GM11168 (cell line): ENCODE data around the gene TBC1D22A.

Experiments
- in situ Hi-C: fragments of 300-500 bp; cut with MboI; formaldehyde crosslinking; loops from one replicate; pipeline ENCODE4 v1.12.0; 2022; ENCODE audit warnings: low sequenced_read_pairs; ENCODE audit not compliant: unreplicated experiment

The TBC1D22A gene

DNA sequence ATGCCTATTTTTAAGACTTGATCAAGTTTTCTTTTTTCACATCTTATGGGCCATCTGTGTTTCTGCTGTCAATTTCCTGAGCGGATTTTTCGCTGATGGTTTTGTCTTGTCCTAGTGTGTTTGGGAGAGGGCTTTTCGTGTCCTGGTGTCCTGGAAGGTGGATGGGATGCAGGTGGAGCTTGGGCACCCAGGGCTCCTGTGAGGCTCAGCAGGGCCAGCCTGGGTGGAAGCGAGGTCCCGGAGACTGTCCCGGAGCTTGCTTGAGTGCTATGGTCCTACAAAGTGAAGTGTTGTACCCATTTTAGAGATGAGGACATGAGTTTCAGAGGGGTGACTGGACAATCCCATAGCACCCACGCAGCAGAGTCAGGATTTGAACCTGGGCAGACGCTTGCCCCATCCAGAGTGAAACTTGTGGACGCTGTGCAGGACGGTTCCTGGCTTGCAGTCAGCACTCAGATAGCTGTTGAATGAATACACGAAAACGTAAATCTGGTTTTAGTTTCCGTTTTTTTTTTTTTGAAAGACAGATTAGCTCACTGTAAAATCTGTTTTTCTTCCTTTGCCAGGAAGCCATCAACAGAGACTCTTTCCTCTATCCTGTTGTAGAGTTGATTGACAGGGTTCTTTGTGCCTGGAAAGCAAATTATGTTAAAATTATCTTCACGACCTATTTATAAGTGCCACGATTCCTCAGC, 64.1 kb downstream of the TBC1D22A start:
- in situ Hi-C loops = no loop called here

DNA sequence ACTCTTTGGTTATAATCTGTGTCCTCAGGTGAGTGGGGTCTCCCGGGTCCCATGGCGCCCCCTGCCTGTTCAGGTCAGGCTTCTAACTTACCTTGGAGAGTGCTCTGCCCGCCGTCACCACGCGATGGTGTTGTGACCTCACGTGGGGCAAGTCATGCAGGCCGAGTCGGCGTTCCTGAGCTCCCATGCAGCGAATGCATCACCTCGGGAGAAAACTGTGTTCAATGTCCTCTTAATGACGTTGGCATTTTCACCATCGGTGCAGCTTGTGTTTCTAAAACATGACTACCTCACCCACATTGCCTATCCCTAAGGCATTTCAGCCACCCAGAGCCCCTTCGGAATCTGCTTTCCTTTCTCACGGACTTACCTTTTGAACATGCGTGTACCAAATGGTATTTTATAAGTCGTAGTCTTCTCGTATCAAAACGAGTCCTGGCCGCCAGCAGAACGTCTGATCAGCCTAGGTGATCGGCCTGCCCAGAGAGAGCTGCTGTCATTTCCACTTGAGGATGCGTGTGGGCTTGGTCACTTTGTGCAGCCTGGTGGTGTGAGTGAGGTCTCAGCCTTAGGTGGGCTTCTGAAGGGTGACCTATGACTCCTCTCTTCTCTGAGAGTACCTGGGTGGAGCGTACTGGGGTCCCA, 64.8 kb downstream of the TBC1D22A start:
- in situ Hi-C loops = no loop called here

DNA sequence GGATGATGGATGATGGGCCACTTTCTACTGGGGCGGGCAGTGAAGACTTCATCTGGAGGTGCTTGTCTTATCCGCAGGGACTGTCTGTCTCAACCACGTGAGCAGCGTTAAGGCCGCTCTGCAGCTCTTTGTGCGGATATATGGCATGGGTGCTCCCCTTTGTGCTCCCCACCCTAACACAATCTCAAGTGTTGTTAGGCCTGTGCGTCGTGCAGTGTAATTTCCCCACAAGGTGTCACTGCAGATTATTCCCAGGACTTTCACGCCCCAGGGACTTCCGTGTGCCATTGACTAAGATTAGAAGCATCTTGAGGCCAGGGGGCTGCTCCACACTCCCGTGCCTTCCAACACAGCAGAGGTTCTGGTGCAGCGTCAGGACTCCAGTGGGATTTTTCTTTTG, 65.3 kb downstream of the TBC1D22A start:
- in situ Hi-C loops = no loop called here

DNA sequence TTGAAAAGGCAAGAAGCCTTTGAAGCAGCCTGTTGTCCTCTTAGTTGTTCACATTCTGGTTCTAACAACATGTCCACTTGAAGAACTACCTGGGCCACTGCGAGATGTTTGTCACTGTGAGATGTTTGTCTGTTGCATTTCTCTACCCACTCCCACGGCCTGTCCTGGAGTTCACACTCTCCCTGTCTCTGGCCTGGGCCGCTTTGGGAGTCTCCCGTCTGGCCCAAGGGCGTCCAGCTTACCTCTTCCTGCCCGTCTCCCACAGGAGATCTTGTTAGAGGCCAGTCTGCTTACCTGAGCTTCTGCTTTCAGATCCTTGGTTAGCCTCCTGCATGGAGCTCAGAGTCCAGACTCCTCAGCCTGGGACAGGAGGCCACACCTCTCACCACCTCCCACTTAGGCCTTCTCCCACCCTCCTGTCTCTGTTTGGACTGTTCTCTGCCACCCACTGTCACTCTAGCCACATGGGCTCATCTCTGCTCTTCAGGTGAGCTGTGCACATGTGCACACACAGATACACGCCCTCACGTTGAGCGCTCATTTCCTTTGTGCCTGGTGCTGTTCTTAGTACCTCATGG, 66.0 kb downstream of the TBC1D22A start:
- in situ Hi-C loops = no loop called here

DNA sequence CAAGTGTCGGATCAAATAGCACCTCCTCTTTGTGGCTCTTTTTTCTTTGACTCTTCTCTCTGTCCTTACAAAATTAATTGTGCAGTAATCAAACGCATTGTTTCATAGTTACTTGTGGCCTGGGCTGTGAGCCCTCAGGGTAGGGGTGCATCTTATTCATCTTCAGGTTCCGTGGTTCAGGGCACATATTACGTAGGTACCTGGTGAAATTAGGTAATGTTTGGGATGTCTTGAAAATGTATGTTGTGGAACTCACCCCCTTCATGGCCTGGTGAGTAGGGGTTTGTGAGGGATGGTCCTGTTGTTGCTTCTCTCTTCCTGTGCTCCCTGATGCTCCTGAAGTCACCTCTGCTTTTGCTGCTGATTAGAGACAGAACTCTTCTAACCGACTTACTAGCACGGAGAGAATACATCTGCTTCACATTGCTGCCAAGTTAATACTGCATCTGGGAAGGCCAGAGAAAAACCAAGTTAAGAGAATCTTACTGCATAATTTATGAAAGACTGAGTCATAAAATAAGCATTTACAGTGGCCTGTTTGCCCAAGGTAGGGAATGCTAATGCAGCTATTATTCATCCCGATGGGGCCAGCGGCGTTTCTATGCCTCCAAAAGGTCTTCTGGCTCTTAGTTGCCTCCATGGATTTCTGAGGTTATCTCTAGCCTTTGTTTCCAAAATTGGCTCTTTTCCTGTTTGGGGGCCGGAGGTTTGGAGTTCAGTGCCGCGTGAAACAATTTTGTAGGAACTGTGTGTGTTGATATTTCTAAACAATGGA, 66.9 kb downstream of the TBC1D22A start:
- in situ Hi-C loops = no loop called here

DNA sequence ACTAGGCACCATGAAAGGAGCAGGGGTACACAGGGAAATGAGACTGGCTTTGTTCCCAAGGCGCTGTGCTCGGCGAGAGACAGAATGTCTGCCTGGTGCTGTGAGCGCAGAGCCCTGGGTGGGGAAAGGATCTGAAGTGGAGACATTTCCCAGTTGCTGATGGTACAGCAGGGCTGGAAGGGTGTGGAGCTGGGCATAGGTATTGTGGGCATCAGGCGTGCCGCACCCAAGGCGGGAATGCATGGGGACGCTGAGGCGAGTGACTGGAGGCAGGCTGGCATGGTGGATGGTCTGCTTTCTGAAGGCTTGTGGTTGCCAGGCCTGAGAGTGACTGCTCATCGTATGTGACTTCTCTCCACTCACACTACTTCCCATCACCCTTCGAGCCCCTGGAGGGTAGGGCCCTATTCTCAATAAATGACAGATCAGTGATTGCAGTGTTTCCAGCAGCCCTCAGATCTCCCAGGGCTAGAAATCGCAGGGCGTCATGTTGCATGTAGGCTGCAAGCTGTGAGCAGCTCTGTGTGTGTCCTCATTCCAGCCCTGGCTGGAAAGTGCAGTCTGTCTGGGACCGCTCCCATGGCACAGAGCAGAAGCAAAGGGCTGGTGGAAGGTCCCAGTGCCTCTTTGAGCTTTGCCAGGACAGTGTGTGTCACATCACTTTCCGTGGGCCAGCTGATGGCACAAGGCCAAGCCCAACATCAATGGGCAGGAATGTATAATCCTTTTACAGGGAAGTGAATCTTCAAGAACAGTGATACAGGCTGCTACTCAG, 67.7 kb downstream of the TBC1D22A start:
- in situ Hi-C loops = no loop called here

DNA sequence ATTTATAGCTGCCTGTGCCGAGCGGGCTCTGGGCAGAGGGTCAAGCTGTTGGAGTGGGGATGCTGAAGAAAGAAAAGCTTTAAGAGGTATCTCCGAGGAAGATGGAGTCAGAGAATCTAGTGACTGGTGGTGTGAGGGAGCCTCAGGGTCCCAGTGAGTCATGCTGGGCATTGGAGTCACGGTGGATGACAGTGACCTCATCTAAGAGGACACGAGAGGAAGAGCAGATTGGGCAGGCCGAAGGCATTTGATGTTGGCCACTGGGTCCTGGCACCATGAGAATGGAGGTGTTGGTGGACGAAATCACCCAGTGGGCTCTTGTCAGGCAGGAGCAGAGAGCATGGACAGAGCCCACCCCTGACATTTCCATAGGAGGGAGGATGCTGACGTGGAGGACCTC, 68.4 kb downstream of the TBC1D22A start:
- in situ Hi-C loops = no loop called here

DNA sequence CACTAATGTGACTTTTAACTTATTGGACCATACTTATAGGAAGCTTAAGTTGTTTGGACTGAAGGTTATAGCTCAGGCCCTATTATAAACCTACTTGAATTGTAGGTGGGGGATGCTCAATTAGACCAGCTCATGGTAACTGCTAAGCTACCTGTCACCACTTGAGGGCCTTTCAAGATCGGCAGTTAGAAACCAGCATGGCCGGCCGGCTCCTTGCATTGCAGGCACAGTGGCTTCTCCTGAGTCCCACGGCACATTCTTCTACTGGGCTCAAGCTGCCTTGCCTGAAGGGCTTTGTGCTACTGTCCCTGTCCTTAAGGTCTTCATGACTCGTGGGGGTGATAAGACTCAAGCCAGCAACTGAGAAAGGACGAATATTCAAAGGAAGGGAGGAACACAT, 70.8 kb downstream of the TBC1D22A start:
- in situ Hi-C loops = no loop called here

DNA sequence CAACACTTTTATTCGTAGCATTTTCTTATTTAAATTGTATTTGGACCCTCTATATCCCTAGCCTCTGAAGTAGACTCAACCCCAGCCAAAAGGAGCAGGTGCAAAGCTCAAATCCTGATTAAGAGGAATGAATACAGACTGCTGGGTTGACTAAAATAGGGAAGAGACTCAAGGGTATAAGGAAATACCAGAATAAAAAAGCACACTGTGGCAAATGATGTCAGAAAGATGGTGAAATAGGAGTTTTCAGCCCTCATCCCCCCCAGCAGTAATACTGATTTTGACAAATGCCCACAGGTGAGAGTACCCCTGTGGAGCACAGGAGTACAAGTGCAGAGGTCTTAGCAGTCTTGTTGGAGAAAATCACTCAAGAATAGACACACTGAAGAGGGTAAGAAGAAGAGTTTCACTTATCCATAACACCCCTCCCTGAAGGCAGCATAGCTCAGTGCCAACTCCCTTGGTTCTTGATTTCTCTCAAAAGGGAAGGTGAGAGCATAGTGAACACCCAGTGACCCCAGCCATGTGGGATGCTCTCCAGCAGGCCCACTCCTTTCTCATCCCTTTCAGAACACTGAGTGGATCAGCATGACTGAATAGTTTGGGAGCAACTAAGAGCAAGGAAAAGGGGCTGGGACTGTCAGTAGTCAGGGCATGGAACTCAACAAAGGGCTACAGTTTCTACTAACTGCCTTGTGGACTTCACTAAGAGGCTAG, 71.7 kb downstream of the TBC1D22A start:
- in situ Hi-C loops = no loop called here

DNA sequence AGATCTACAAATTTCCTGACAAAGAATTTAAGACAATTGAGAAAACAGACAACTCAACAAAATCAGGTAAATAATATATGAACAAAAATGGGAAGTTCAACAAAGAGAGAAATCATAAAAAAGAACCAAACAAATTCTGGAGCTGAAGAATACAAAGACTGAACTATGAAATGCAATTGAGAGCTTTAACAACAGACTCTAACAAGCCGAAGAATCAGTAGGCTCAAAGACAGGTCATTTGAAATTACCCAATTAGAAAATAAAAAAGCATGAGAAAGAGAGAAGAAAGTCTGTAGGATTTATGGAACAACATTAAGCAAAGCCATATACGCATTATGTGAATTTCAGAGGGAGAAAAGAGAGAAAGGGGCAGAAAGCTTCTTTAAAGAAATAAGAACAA, 72.8 kb downstream of the TBC1D22A start:
- in situ Hi-C loops = no loop called here

DNA sequence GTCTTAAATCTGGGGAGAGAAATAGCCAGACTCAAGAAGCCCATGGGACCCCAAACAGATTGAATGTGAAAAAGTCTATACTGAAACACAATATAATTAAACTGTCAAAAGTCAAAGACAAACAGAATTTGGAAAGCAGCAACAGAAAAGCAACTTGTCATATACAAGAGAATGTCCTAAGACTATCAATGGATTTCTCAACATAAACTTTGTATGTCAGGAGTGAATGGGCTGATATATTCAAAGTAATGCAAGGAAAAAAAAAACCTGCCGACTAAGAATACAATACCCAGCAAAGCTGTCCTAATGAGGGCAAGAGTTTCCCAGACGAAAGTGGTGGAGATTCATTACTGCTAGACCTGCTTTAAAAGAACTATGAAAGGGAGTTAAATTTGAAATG, 73.2 kb downstream of the TBC1D22A start:
- in situ Hi-C loops = no loop called here

DNA sequence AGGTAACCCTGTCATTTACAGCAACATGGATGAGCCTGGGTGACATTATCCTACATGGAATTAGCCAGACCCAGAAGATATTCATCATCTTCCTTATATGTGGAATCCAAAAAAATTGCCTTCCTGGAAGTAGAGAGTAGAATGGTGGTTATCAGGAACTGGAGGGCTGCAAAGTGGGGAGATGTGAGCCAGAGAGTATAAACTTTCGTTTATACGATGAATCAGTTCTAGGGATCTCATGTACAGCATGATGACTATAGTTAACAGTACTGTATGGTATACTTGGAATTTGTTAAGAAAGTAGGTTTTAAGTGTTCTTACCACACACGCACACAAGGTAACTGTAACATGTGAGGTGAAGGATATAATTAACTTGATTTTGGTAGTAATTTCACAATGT, 79.1 kb downstream of the TBC1D22A start:
- in situ Hi-C loops = no loop called here

DNA sequence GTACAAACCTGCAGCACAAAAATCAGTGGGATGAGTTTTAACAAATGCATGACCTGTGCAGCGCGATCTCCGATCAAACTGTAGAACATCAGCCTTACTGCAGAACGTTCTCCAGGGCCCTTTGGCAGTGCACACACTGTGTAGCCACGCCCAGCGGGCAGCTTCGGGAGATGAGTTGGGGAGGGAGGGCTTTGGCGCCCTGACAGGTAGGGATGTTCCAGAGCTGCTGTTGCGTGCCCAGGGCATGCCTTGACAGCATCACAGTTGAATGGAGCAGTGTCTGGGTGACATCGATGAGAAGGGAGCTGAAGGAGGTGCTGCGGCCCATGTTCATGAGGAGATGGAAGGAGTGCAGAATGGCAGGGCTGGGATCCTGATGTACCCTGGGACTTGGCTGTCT, 80.2 kb downstream of the TBC1D22A start:
- in situ Hi-C loops = no loop called here

DNA sequence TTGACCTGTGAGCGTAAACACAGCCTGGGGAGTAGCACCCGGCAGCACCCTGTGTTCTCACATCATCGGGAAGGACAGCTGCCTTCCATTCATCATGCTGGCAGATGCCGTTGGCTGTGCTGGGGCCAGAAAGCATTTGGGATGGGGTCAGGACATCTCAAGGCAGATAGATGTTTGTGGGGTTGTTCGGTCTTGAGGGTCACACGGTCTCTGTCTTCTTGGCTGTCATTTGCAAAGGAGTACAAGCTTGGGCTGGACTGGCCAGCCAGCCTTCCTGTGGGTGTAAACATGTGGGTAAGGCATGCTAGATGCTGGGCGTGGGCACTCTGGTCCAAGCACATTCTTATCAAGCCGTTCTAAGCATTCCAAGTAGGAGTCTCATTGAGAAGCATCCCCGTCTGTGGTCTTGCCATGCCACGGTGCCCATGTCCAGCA, 81.4 kb downstream of the TBC1D22A start:
- in situ Hi-C loops = no loop called here

DNA sequence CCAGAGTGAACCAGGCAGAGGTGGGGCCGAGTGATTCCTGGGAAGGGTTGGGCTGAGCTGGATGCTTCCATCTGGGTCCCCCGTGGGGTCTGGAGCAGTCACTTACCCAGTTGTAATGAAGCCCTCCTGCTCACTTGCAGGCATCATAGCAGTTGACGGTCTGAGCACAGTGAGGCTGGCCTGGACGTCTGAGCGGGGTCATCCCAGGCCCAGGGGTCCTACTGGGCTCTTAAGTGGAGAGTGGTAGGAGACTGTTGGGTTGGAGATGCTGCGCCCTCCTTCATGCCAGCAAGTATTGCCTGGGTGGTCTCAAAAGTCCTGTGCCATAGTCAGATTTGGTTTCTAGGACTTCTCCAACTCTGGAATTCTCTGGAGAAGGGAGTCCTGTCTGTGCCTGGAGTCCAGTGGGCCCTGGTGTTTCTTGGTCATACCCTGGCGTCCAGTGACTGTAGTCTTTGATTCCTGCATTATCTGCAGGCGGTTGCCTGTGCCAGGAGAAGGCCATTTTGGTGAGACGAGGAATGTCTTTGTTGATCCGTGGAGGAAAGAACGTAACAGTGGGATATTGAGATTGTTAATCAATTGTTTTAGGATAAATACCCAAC, 82.3 kb downstream of the TBC1D22A start:
- in situ Hi-C loops = no loop called here

DNA sequence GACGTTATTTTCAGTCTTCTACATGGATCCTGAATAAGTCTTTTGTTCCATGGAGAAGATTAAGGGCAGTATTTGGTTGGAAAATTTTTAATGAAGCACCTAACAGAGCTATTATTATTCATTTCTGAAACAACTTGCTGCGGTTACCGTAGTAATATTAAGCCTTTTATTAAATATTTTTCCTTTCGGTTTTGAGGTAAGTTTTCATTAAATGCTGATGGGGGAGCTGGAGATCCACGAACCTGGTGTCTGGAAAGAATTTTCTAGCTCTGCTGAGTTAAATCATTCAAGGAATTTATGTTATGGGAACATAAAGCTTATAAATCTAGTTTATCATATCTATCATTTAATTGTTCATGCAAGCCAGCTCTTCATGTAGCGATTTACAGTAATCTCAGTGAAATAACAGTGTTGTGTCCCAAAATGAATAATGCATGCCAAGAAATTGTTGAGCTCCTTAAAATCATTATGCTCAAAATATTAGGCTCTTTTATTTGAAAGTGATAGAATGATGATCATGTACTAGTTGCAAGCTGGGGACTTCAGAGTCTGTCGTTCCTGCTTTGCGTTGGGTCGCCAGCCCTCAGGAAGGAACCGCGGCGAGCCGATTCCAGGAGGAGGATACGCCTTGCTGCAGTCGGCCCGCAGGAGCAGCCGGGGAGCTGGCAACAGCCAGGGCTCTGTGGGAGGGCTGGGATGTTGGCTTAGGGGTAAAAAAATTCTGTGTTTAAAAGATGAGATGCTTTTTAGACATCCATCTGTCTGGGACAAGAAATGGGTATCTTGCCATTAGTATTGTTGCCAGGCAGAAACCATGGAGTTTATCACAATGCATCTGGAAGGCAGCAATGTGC, 83.1 kb downstream of the TBC1D22A start:
- in situ Hi-C loops = no loop called here

DNA sequence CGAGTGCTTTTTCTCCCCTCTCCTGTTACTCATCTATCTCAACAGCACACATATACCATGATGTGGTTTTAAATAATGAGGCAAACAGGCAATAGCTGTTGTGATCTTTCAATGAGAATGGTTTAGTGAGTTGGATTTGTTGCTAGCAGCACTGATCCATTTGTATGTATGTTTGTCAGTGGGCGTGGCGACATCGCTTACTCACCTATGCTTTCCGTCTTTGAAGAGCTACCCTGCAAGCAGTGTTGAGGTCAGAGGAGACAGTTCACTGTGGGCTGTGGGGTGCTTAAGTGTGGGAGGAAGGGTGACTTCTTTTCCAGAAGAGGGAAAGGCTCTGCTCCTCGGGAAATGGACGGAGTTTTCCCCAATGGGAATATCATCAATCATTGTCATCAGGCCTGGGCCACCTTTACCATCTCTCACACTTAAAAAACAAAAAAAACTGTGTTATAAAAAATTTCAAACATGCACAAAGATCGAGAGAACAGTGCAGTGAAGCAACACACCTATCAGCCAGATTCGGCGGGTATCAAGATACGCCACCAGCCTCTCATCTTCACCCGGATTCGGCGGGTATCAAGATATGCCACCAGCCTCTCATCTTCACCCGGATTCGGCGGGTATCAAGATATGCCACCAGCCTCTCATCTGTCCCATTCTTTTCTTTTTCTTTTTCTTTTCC, 83.8 kb downstream of the TBC1D22A start:
- in situ Hi-C loops = no loop called here

DNA sequence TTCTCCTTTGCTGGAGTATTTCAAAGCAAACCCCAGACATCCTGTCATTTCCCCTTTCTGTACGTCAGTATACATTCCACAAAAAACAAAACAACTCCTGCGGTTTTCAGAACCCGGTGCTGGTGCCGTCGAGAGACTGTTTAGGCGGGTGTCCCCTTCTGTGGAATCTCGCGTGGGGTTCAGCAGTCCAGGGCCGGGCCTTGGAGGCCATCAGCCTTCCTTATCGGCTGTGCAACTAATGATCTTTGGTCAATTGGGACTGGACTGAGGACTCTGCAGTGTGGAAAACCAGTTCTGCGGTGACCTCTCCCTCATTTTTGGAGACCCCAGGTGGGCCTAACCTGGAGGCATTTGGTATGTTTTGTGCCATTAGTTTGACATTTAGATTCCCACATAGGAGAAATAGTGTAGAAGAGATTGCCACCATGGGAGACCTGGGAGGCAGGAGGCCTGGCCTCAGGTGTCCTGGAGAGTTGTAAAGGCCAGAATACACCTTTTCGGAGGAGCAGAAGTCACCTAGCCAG, 84.4 kb downstream of the TBC1D22A start:
- in situ Hi-C loops = no loop called here
